CD4-positive, alpha-beta T cell (primary cell): ENCODE results near the gene GPX1. TPM values are rescaled to one million over a fixed set of nuclear protein-coding genes. Genes with fewer than 3 reads are reported as not detected.

Experiments
- ATAC-seq: fragments of 200-7000 bp; cut with Tn5 transposase; one replicate; pipeline ENCODE4 v1.10.0; 2022; ENCODE audit warnings: mild to moderate bottlenecking; ENCODE audit not compliant: poor library complexity
- CTCF ChIA-PET: fragments of 350-600 bp; sonication (Branson Sonifier 250); formaldehyde crosslinking; loops from one replicate; lab custom pipeline; 2021; ENCODE audit warnings: antibody characterized with exemption, inconsistent platforms; lab: Charles Lee
- POLR2A ChIA-PET: fragments of 350-600 bp; sonication (Branson Sonifier 250); formaldehyde crosslinking; loops from one replicate; lab custom pipeline; 2021; ENCODE audit warnings: antibody characterized with exemption, inconsistent platforms; lab: Charles Lee
- DNase-seq, 14 experiments: peaks; one replicate each; pipeline ENCODE4 v3.0.0-alpha.2; 2013 to 2020; ENCODE audit warnings: mixed read lengths in 2 of 14
- H3K27ac ChIP-seq, 2 donors: one replicate each; pipeline versions ENCODE4 v1.5.1 to v1.7.0; 2013; ENCODE audit warnings: low read length in 2 of 2, low read depth in 1 of 2, mild to moderate bottlenecking in 1 of 2
- H3K27me3 ChIP-seq, 2 experiments: 1 replicate in 1 of 2; 2 replicates in 1 of 2; pipeline versions ENCODE4 v1.6.1 to v1.7.0; 2013; ENCODE audit warnings: low read length in 2 of 2, control low read depth in 1 of 2, mild to moderate bottlenecking in 1 of 2, moderate library complexity in 1 of 2; ENCODE audit not compliant: insufficient read depth in 2 of 2, control insufficient read depth in 1 of 2
- H3K36me3 ChIP-seq: one replicate; pipeline ENCODE4 v1.6.1; 2013; ENCODE audit warnings: low read length, control low read depth; ENCODE audit not compliant: insufficient read depth
- H3K4me1 ChIP-seq: one replicate; pipeline ENCODE4 v1.6.1; 2013; ENCODE audit warnings: low read length, control low read depth; ENCODE audit not compliant: insufficient read depth
- H3K4me3 ChIP-seq: one replicate; pipeline ENCODE4 v1.5.1; 2013; ENCODE audit warnings: mild to moderate bottlenecking, low read length, moderate library complexity
- H3K9me3 ChIP-seq, 2 experiments: 1 replicate in 1 of 2; 2 replicates in 1 of 2; pipeline versions ENCODE4 v1.6.1 to v1.7.0; 2013; ENCODE audit warnings: low read length in 2 of 2, mild to moderate bottlenecking in 2 of 2, control low read depth in 1 of 2, moderate library complexity in 1 of 2; ENCODE audit not compliant: control insufficient read depth in 1 of 2, insufficient read depth in 1 of 2
- H3K27ac Mint-ChIP-seq: one replicate; pipeline ENCODE4 v1.8.0; 2020; ENCODE audit warnings: mixed read lengths
- H3K27me3 Mint-ChIP-seq: one replicate; pipeline ENCODE4 v1.8.0; 2021; ENCODE audit warnings: mixed read lengths
- H3K36me3 Mint-ChIP-seq: one replicate; pipeline ENCODE4 v1.8.0; 2021; ENCODE audit warnings: low read depth, mixed read lengths
- H3K4me1 Mint-ChIP-seq: one replicate; pipeline ENCODE4 v1.8.0; 2021; ENCODE audit warnings: low read depth, mixed read lengths
- H3K4me3 Mint-ChIP-seq: one replicate; pipeline ENCODE4 v1.8.0; 2020; ENCODE audit warnings: mild to moderate bottlenecking, mixed read lengths
- H3K9me3 Mint-ChIP-seq: one replicate; pipeline ENCODE4 v1.8.0; 2020; ENCODE audit warnings: mixed read lengths
- CTCF ChIP-seq: fragments of 200-600 bp; IDR thresholded peaks from one replicate; pipeline ENCODE4 v1.8.0; 2022; ENCODE audit warnings: antibody characterized with exemption, mild to moderate bottlenecking
- intact Hi-C, 2 experiments: fragments of 100-400 bp; cut with DNase I in 1 of 2; cut with micrococcal nuclease in 1 of 2; formaldehyde crosslinking; loops; one replicate each; pipeline versions ENCODE4 v1.15.1 to v1.9.0; 2023 to 2025; cut with DNase I, micrococcal nuclease
- total RNA-seq, 174 experiments: library from RNA in 2 of 174; stranded (reverse) in 2 of 174; gene quantifications; one replicate each; pipeline ENCODE4 v1.2.3 and lab custom pipeline; 2021 to 2026

GPX1 gene
- total RNA-seq, 2 experiments from 2014 or later = 20.8 to 22.9 TPM

- no peak for ATAC-seq
- DNase-seq = no peak
- Histone ChIP-seq H3K36me3 (peaks cover 89% of the 10 kb centered on the region), H3K4me3 (no peak overlapping the region), H3K27ac (no peak overlapping the region), H3K27me3 (no peaks in the 10 kb centered on the region), H3K4me1 (no peaks in the 10 kb centered on the region), H3K9me3 (no peaks in the 10 kb centered on the region)
- Mint-ChIP-seq H3K36me3 (peaks cover 87% of the 10 kb centered on the region), H3K27me3 (no peaks in the 10 kb centered on the region), H3K4me3 (no peak overlapping the region), H3K9me3 (no peaks in the 10 kb centered on the region), H3K27ac (no peak overlapping the region), H3K4me1 (no peaks in the 10 kb centered on the region)
- no peak for TF ChIP-seq CTCF
- CTCF ChIA-PET = interaction anchor here (1.2 kb wide), 1 partner anchor 15 kb away, joined by 3 read pairs; the partner anchor contains the start of gene USP4
- intact Hi-C loops = no loop called here
- POLR2A ChIA-PET = interaction anchor here (1.1 kb wide), 1 partner anchor 15 kb away, joined by 4 read pairs; the partner anchor contains the start of gene USP4
Observed at GRCh38 chr3:49324768-49325167, 33.4 kb downstream of the GPX1 start.

GRCh38 chr3:49316696-49317457 is 41.3 kb downstream of the GPX1 start:
- Histone ChIP-seq H3K36me3 (peaks cover 69% of the 10 kb centered on the region), H3K27me3 (no peaks in the 10 kb centered on the region), H3K4me1 (no peaks in the 10 kb centered on the region), H3K9me3 (no peaks in the 10 kb centered on the region), H3K27ac (no peak overlapping the region), H3K4me3 (no peak overlapping the region)
- Mint-ChIP-seq H3K9me3 (no peaks in the 10 kb centered on the region), H3K4me1 (no peaks in the 10 kb centered on the region), H3K4me3 (no peak overlapping the region), H3K36me3 (peaks cover 70% of the 10 kb centered on the region), H3K27ac (no peak overlapping the region), H3K27me3 (no peaks in the 10 kb centered on the region)
- ChIA-PET POLR2A (no interaction called here), CTCF (no interaction called here)
- DNase-seq = no peak
- TF ChIP-seq CTCF = no peak
- intact Hi-C loops = no loop called here
- ATAC-seq = no peak

GRCh38 chr3:49313896-49314688 is 44.1 kb downstream of the GPX1 start:
- intact Hi-C loops = no loop called here
- POLR2A ChIA-PET = no interaction called here
- no peak for TF ChIP-seq CTCF
- CTCF ChIA-PET = no interaction called here
- H3K4me3 Mint-ChIP-seq = no peak overlapping the region
- H3K4me1 Mint-ChIP-seq = no peaks in the 10 kb centered on the region
- no peaks in the 10 kb centered on the region for H3K9me3 ChIP-seq
- no peaks in the 10 kb centered on the region for H3K4me1 ChIP-seq
- ATAC-seq (no peak), DNase-seq (no peak)
- H3K27me3 Mint-ChIP-seq = no peaks in the 10 kb centered on the region
- H3K9me3 Mint-ChIP-seq = no peaks in the 10 kb centered on the region
- H3K27ac Mint-ChIP-seq = peak overlapping the region; percentile 20
- peaks cover 71% of the 10 kb centered on the region for H3K36me3 Mint-ChIP-seq
- no peak overlapping the region for H3K4me3 ChIP-seq
- no peak overlapping the region for H3K27ac ChIP-seq
- peaks cover 71% of the 10 kb centered on the region for H3K36me3 ChIP-seq
- no peaks in the 10 kb centered on the region for H3K27me3 ChIP-seq
